Transverse colon (tissue), 4 donors: ENCODE measurements around the gene ANKDD1B. TPM values are rescaled to one million over a fixed set of nuclear protein-coding genes. Genes with fewer than 3 reads are reported as not detected.

Experiments
- DNase-seq: peaks from one replicate; pipeline ENCODE4 v3.0.0-alpha.2; 2019
- H3K27ac ChIP-seq, 4 donors: fragments of 200-600 bp; sonication (generic); 2 replicates each; pipeline ENCODE4 v1.5.1; 2016 to 2018; ENCODE audit warnings: inconsistent platforms in 4 of 4
- H3K27me3 ChIP-seq: fragments of 200-600 bp; sonication (generic); 2 replicates; pipeline ENCODE4 v1.5.1; 2017; ENCODE audit warnings: inconsistent platforms
- H3K36me3 ChIP-seq, 4 donors: fragments of 200-600 bp; sonication (generic); 2 replicates each; pipeline ENCODE4 v1.5.1; 2017 to 2019; ENCODE audit warnings: inconsistent platforms in 4 of 4
- H3K4me1 ChIP-seq, 4 donors: fragments of 200-600 bp; sonication (generic); 2 replicates each; pipeline ENCODE4 v1.5.1; 2017 to 2020; ENCODE audit warnings: inconsistent platforms in 4 of 4
- H3K4me3 ChIP-seq, 4 donors: fragments of 200-600 bp; sonication (generic); 1 replicate in 1 of 4; 2 replicates in 3 of 4; pipeline versions ENCODE4 v1.5.1 to v1.6.1; 2017 to 2019; ENCODE audit warnings: inconsistent platforms in 4 of 4
- H3K9me3 ChIP-seq, 2 donors: fragments of 200-600 bp; sonication (generic); 2 replicates each; pipeline ENCODE4 v1.5.1; 2017 to 2019; ENCODE audit warnings: inconsistent platforms in 2 of 2
- CTCF ChIP-seq, 5 experiments: fragments of 200-600 bp in 3 of 5; fragments of 450-650 bp in 2 of 5; sonication (generic) in 3 of 5; IDR thresholded peaks; 1 replicate in 2 of 5; 2 replicates in 3 of 5; pipeline ENCODE4 v1.5.1; 2016 to 2017; ENCODE audit warnings: antibody characterized with exemption in 5 of 5, inconsistent platforms in 3 of 5, mild to moderate bottlenecking in 2 of 5, moderate library complexity in 1 of 5
- EP300 ChIP-seq: sonication (generic); formaldehyde crosslinking; IDR thresholded peaks from one replicate; pipeline ENCODE4 v1.6.1; 2017; ENCODE audit warnings: antibody characterized with exemption, low read depth
- POLR2A ChIP-seq: fragments of 450-650 bp; IDR thresholded peaks from one replicate; pipeline ENCODE4 v1.6.1; 2016; ENCODE audit warnings: antibody characterized with exemption, mild to moderate bottlenecking, moderate library complexity
- POLR2AphosphoS5 ChIP-seq, 3 donors: sonication (generic); formaldehyde crosslinking; IDR thresholded peaks; one replicate each; pipeline ENCODE4 v1.6.1; 2016; ENCODE audit warnings: antibody characterized with exemption in 3 of 3
- WGBS, 2 donors: methylation state at CpG; one replicate each; pipeline ENCODE4 v1.1.5; 2018; ENCODE audit warnings: low coverage in 1 of 2; 5-methylcytosine and 5-hydroxymethylcytosine counted together
- in situ Hi-C, 4 donors: fragments of 200-750 bp; cut with MboI; loops; one replicate each; pipeline versions ENCODE4 v1.15.0 to v1.15.1; 2017; ENCODE audit warnings: low sequenced_read_pairs in 3 of 4, low pct_ligation_motif_present in 1 of 4, low pct_unique_long_range_greater_than_20kb in 1 of 4
- intact Hi-C: fragments of 100-400 bp; cut with DNase I; formaldehyde crosslinking; loops from one replicate; pipeline ENCODE4 v1.15.1; 2023; ENCODE audit warnings: low total_unique reads
- total RNA-seq, 4 donors: library from RNA; depleted of rRNA; stranded (reverse); fragments of >200 nt; gene quantifications; one replicate each; pipeline ENCODE4 v1.1.0, GENCODE V29; 2016

Gene ANKDD1B
- total RNA-seq, 4 donors from 2014 or later = 3.6 to 20.6 (median 13.9) TPM

- TF ChIP-seq POLR2A = no peak
- in situ Hi-C loops = no loop called here
- H3K36me3 ChIP-seq = no peaks in the 10 kb centered on the region
- intact Hi-C loops = no loop called here
- DNase-seq = no peak
- H3K9me3 ChIP-seq = no peaks in the 10 kb centered on the region
- no peaks in the 10 kb centered on the region for H3K4me1 ChIP-seq
- H3K27ac ChIP-seq = no peak overlapping the region
- WGBS, 2 donors = 95% methylated on average over 1 of the region's 1 CpG; no CpG with 5 or more reads in 1 of the 2 donors
- H3K4me3 ChIP-seq = no peak overlapping the region
- H3K27me3 ChIP-seq = no peaks in the 10 kb centered on the region
Measured at GRCh38 chr5:75632321-75632720, 21.1 kb downstream of the ANKDD1B start.

DNA sequence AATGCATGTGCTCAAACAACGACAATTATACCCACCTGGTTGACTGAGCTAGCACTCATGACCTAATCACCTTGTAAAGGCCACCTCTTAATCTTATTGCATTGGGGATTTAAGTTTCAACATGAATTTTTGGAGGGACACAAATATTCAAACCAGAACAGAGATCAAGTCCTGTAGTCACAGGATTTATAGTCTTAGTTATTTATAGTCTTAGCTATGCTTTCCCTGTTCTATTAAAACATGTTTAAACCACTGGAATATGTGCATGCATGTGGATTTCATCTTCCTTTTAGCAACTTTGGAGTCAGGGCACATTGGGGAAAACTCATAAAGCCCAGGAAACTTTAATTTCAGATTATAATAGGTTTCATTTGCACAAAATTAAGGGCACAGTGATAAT, 26.7 kb downstream of the ANKDD1B start:
- H3K36me3 ChIP-seq = no peaks in the 10 kb centered on the region
- in situ Hi-C loops (no loop called here), intact Hi-C loops (no loop called here)
- no peak overlapping the region for H3K4me3 ChIP-seq
- WGBS, 2 donors = 83% methylated on average over 1 of the region's 1 CpG; no CpG with 5 or more reads in 1 of the 2 donors
- TF ChIP-seq CTCF (IDR thresholded peaks at IDR 0.05) (no peak), EP300 (no peak), POLR2A (no peak), POLR2AphosphoS5 (IDR thresholded peaks at IDR 0.05) (no peak)
- H3K27me3 ChIP-seq = no peaks in the 10 kb centered on the region
- no peak for DNase-seq
- no peak overlapping the region for H3K27ac ChIP-seq
- peaks cover 0 to 3% of the 10 kb centered on the region in 2 donors for H3K9me3 ChIP-seq
- H3K4me1 ChIP-seq = no peaks in the 10 kb centered on the region

- 64 to 84% methylated on average over 3 of the region's 3 CpGs for WGBS, 2 donors
- in situ Hi-C loops = no loop called here
- no peak for DNase-seq
- intact Hi-C loops = no loop called here
- no peaks in the 10 kb centered on the region for H3K27me3 ChIP-seq
- H3K9me3 ChIP-seq = peaks cover 0 to 3% of the 10 kb centered on the region in 2 donors
- no peak overlapping the region for H3K4me3 ChIP-seq
- H3K36me3 ChIP-seq = no peaks in the 10 kb centered on the region
- H3K4me1 ChIP-seq = no peaks in the 10 kb centered on the region
- H3K27ac ChIP-seq = no peak overlapping the region
- TF ChIP-seq POLR2A = no peak
- no peak for TF ChIP-seq EP300
- TF ChIP-seq CTCF (IDR thresholded peaks at IDR 0.05) = no peak
- TF ChIP-seq POLR2AphosphoS5 (IDR thresholded peaks at IDR 0.05) = no peak
Measured at GRCh38 chr5:75639535-75640311, 28.5 kb downstream of the ANKDD1B start.

GRCh38 chr5:75640395-75640794, 29.1 kb downstream of the ANKDD1B start:
- no peak for DNase-seq
- TF ChIP-seq EP300 (no peak), CTCF (IDR thresholded peaks at IDR 0.05) (no peak), POLR2A (no peak)
- intact Hi-C loops = no loop called here
- Histone ChIP-seq H3K27me3 (no peaks in the 10 kb centered on the region), H3K9me3 (peaks cover 0 to 3% of the 10 kb centered on the region in 2 donors), H3K4me3 (no peak overlapping the region), H3K27ac (no peak overlapping the region), H3K4me1 (no peaks in the 10 kb centered on the region), H3K36me3 (no peaks in the 10 kb centered on the region)
- in situ Hi-C loops = no loop called here

- 69 to 76% methylated on average over 2 of the region's 2 CpGs for WGBS, 2 donors
- in situ Hi-C loops (no loop called here), intact Hi-C loops (no loop called here)
- Histone ChIP-seq H3K36me3 (no peaks in the 10 kb centered on the region), H3K27ac (no peak overlapping the region), H3K27me3 (no peaks in the 10 kb centered on the region), H3K9me3 (peaks cover 0 to 3% of the 10 kb centered on the region in 2 donors), H3K4me1 (no peaks in the 10 kb centered on the region), H3K4me3 (no peak overlapping the region)
- TF ChIP-seq POLR2A (no peak), POLR2AphosphoS5 (IDR thresholded peaks at IDR 0.05) (no peak), CTCF (IDR thresholded peaks at IDR 0.05) (no peak), EP300 (no peak)
- no peak for DNase-seq
Measured at GRCh38 chr5:75640826-75641225, 29.6 kb downstream of the ANKDD1B start.
